ENCODE results near the gene MYO5A.
"Not testable (repeated sequence)": the region's sequence is repeated elsewhere in the genome, so short reads cannot be mapped to it uniquely, and the experiment has no call there.

Gene MYO5A

DNA sequence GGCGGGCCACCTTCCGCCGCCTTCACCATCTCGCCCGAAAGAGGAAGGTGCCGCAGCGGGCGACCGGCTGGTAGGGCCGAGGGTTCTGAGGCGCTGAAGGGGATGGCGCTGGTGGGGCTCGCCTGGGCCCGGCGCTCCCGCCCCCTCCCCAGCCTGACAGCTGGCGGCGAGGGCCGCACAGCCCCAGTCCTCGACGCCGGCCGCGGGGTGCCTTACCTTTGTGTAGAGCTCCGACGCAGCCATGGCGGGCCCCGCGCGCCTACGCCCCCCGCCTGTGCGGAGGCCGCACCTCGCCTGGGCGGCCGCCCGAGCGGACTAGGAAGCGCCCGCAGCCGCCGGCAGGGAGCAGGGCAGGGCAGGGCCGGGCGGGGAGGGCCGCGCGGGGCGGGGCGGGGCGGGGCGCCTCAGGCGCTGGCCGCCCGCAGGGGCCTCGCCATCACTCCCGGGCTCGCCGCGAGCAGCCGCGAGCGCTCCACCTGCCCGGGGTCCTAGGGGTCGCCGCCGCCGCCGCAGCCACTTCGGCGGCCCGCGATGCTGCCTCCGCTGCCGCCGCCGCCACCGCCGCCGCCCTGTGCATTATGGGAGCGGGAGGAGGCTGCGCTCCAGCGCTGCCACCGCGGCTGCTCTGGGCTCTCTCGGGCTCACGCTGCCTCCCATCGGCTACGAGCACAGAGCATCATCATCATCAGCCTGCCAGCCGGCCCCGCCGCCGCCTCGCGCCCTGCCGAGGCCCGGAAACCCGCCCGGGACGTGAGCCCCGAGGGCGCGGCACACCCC is at the start of gene MYO5A:
TSS of gene MYO5A (minus strand) at position 317 of the 777 bp plus-strand sequence. CDS start at position 243, 74 bp downstream.
- DNase-seq (ENCODE audit: low read depth, low spot score): peak; percentile 74
- in situ Hi-C loops (cut with HindIII; ENCODE audit: low sequenced_read_pairs): no loop called here
- H3K4me3 ChIP-seq (ENCODE audit: low read depth, low read length): peak within 1 kb of the TSS; percentile 62
- TF ChIP-seq, protein P1, sequence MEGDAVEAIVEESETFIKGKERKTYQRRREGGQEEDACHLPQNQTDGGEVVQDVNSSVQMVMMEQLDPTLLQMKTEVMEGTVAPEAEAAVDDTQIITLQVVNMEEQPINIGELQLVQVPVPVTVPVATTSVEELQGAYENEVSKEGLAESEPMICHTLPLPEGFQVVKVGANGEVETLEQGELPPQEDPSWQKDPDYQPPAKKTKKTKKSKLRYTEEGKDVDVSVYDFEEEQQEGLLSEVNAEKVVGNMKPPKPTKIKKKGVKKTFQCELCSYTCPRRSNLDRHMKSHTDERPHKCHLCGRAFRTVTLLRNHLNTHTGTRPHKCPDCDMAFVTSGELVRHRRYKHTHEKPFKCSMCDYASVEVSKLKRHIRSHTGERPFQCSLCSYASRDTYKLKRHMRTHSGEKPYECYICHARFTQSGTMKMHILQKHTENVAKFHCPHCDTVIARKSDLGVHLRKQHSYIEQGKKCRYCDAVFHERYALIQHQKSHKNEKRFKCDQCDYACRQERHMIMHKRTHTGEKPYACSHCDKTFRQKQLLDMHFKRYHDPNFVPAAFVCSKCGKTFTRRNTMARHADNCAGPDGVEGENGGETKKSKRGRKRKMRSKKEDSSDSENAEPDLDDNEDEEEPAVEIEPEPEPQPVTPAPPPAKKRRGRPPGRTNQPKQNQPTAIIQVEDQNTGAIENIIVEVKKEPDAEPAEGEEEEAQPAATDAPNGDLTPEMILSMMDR (IDR thresholded peaks at IDR 0.05; ENCODE audit: low read depth, low read length): no peak

GRCh38 chr15:52576692-52577091 is 48.0 kb upstream of the MYO5A start:
- no peak for DNase-seq (ENCODE audit: low read depth, low spot score)
- no peak overlapping the region for H3K4me3 ChIP-seq (ENCODE audit: low read depth, low read length)
- TF ChIP-seq, protein P1 (IDR thresholded peaks at IDR 0.05; ENCODE audit: low read depth, low read length): no peak
- in situ Hi-C loops (cut with HindIII; ENCODE audit: low sequenced_read_pairs): no loop called here

DNA sequence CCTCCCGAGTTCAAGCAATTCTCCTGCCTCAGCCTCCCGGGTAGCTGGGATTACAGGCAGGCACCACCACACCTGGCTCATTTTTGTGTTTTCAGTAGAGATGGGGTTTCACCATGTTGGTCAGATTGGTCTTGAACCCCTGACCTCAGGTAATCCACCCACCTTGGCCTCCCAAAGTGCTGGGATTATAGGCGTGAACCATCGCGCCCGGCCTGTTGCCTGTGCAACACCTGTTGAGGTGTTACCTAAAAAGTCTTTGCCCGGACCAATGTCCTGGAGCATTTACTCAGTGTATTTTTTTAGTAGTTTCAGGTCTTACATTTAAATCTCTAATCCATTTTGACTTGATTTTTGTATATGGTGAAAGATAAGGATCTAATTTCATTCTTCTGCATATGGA is 46.9 kb upstream of the MYO5A start:
- H3K4me3 ChIP-seq (ENCODE audit: low read depth, low read length); DNase-seq (ENCODE audit: low read depth, low spot score); in situ Hi-C loops (cut with HindIII; ENCODE audit: low sequenced_read_pairs): not testable (repeated sequence)

GRCh38 chr15:52575072-52575471 is 46.4 kb upstream of the MYO5A start:
- no peak overlapping the region for H3K4me3 ChIP-seq (ENCODE audit: low read depth, low read length)
- TF ChIP-seq, protein P1 (IDR thresholded peaks at IDR 0.05; ENCODE audit: low read depth, low read length): no peak
- no peak for DNase-seq (ENCODE audit: low read depth, low spot score)
- in situ Hi-C loops (cut with HindIII; ENCODE audit: low sequenced_read_pairs): no loop called here

DNA sequence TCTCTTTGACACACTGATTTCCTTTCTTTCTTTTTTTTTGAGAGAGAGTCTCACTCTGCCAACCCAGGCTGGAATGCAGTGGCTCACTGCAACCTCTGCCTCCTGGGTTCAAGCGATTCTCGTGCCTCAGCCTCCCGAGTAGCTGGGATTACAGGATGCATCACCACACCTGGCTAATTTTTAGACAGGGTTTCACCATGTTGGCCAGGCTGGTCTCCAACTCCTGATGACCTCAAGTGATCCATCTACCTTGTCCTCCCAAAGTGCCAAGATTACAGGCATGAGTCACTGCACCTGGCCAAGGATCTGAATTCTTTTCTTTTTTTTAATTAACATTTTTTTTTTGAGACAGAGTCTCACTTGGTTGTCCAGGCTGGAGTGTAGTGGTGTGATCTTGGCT is 45.9 kb upstream of the MYO5A start:
- H3K4me3 ChIP-seq (ENCODE audit: low read depth, low read length); in situ Hi-C loops (cut with HindIII; ENCODE audit: low sequenced_read_pairs); DNase-seq (ENCODE audit: low read depth, low spot score): not testable (repeated sequence)

DNA sequence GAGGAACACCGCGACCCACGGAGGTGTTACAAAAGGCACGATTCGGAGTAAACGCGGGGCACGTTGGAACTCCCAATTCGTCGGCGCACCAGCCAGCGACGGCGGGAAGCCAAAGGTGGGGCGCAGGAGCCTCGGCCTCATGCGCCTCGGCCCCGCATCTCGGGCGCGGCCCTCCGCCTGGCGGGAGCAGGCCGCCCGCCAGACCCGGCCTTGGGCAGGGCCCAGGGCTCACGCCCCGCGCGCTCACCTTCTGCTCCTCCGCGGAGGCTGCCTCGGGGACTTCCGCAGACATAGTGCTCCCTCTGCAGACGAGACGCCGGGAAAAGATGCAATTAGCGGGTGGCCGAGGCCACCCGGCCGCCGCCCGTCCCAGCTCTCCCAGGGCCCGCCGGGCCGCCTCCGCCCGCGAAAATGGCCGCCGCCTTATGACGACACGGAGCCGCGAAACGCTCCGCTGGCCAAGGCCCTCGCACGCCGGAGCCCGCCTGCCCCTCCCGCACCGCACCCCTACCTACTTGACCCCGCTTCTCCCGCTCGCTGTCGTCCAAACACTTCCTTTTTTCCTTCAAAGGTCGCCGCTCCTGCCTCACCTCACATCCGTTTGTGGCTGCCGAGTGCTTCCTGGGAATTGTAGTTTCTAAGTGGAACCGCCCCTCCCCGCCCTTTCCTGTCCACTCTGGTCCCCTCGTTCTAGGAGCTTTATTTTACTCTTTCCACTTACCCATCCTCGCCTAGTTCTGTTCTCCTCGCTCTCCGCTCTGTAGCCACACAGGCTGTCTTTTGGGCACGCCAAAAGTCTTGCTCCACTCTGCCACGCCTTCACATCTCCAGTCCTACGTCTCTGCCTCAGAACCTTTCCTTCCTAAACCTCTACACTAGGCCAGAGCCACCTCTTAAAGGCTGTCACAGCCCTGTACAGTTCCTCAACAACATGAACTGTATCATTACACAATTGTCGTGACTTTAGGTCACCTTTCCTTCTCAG is 40.2 kb upstream of the MYO5A start, which contains the start of gene ARPP19:
TSS of gene ARPP19 (minus strand) at position 430 of the 985 bp plus-strand sequence. CDS start at position 292, 138 bp downstream.
- in situ Hi-C loops (cut with HindIII; ENCODE audit: low sequenced_read_pairs): no loop called here
- DNase-seq (ENCODE audit: low read depth, low spot score): peak; percentile 94
- H3K4me3 ChIP-seq (ENCODE audit: low read depth, low read length): peak within 1 kb of the TSS; percentile 81
- TF ChIP-seq, protein P1 (IDR thresholded peaks at IDR 0.05; ENCODE audit: low read depth, low read length): no peak

DNA sequence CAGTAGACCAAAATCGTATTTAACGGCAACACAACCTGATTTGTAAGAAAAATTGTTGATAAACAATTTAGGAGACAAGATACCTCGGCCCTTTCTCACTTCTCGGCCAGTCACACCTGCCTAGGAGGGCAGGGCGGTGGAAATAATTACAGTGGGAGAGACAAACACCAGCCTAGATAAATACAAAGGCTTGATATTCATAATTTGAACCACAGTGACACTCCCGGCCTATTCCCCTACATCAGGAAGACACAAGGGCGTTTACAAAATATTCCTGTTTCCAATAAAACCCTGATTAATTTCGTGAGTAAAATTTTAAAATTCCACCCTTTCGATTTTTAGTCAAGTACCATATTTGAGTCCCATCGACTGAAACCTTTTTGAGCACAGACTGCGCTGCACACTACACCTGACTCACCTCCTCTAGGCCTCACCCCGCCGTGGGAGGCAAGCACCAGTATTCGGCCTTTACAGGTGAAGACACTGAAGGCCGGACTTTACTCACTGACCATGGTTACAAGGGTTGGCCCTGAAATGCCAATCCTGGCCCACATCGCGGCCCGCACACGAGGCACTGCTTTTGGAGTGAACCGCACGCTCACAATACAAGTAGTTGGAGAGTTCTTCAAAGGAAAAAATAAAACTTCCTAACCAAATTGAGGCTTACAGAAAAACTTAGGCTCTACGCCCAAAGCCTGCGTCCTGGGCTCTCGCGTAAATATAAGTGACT is 39.4 kb upstream of the MYO5A start:
- peak; percentile 58 for DNase-seq (ENCODE audit: low read depth, low spot score)
- in situ Hi-C loops (cut with HindIII; ENCODE audit: low sequenced_read_pairs): no loop called here
- H3K4me3 ChIP-seq (ENCODE audit: low read depth, low read length): peak overlapping the region; percentile 81
- TF ChIP-seq, protein P1 (IDR thresholded peaks at IDR 0.05; ENCODE audit: low read depth, low read length): no peak

Measured in astrocyte of the spinal cord (primary cell).